A549 treated with AZD2906 at 1 μM for 4 hours (cell line): ENCODE results near the gene RCN2. TPM values are rescaled to one million over a fixed set of nuclear protein-coding genes. Genes with fewer than 3 reads are reported as not detected.

Experiments
- total RNA-seq: library from RNA; stranded (reverse); fragments of 200-300 nt; extraction: Qiagen RNA extraction; gene quantifications from 5 replicates; pipeline ENCODE4 v1.2.3, GENCODE V29; 2022

The RCN2 gene
- 56.8 to 69.1 TPM (median 64.1 TPM) in 5 replicates for total RNA-seq

DNA sequence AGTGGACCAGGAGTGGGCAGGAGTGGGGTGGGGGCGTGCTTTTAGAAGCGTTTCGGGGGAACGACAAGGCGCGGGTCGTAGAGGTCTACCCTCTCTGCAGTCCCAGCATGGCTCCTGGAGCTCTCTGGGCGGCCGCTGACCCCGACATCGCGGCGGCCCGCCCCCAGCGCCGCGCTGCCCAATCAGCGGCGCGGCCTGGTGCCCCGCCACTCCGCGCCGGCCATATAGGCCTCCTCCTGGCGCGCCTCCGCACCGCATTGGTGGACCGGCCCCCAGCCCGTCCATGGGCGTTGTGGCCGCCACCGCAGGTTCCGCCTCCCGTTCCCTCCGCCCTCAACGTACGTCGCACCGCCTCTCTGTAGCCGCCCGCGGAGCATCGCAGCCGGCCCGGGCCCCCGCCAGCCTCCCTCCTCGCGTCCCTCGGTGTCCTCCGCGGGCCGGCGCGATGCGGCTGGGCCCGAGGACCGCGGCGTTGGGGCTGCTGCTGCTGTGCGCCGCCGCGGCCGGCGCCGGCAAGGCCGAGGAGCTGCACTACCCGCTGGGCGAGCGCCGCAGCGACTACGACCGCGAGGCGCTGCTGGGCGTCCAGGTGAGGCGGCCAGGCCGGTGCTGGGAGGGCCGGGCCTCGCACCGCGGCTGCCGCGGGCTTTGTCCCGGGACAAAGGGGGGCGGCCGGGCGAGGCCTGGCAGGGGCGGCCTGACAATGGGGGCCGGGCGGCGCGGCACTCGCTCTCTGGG is at the start of gene RCN2:
TSS of gene RCN2 (plus strand) at position 353 of the 738 bp plus-strand sequence. CDS start at position 446, 93 bp downstream.

GRCh38 chr15:76905013-76905839 is 26.3 kb upstream of the RCN2 start, which contains the start of gene SCAPER:
TSS of gene SCAPER (minus strand) at chr15:76905340. CDS start at chr15:76883817, 21,523 bp downstream.

GRCh38 chr15:76994971-76995945 is 63.7 kb downstream of the RCN2 start, which contains the start of gene PSTPIP1:
TSS of gene PSTPIP1 (plus strand) at chr15:76995126. CDS start at chr15:76995574, 448 bp downstream.

Other genes starting within 250 kb of the RCN2 start
- gene SCAPER, start 26.4 kb upstream of the RCN2 start, total RNA-seq: 2.0 to 4.2 TPM (median 3.7 TPM) in 5 replicates
- gene PSTPIP1, start 63.4 kb downstream of the RCN2 start, total RNA-seq: 0.13 to 0.20 TPM (median 0.14 TPM) in 4 of 5 replicates, not detected in the other
- gene TSPAN3, start 139.4 kb downstream of the RCN2 start, total RNA-seq: 375 to 479 TPM (median 449 TPM) in 5 replicates